ENCODE measurements around the gene ARHGAP29.
"Not testable (repeated sequence)": the region's sequence is repeated elsewhere in the genome, so short reads cannot be mapped to it uniquely, and the experiment has no call there.

Gene ARHGAP29

DNA sequence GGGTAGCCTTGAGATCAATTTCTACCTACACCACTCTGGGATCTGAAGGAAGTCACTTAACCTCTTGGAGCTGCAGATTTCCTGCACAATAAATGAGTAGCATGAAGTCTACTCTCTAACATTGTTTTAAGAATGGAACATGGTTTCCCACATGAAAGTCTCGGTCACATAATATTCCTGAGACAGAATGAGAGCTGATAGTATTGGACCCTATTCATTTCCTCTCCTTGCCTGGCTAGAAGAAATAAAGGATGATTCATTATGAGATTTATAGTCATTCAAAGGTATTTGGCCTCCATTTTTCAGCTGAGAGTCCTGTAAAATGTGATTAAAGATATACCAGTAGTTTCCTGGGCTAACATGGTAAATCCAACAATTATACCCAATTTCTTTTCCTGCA, 56.7 kb downstream of the ARHGAP29 start:
- DNase-seq (ENCODE audit: low read depth in 2 of 2): no peak

DNA sequence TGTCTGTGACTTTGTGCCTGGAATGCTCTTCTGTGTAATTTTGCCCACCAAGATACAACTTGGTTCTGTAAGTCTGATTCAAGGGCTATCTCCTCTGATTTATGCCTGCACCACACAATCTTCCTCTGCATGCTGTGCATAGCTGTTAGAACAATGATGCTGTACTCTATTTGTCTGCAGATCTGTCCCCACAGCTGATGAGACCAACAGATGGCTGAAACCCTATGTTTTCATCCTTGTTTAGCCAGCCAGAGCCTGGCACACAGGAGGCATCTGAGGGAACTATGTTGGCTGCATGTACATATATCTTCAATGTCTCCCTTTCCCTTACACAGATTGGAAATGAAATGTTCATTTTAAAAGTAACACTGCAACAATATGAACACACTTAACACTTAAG, 58.5 kb downstream of the ARHGAP29 start:
- DNase-seq (ENCODE audit: low read depth in 2 of 2): no peak

DNA sequence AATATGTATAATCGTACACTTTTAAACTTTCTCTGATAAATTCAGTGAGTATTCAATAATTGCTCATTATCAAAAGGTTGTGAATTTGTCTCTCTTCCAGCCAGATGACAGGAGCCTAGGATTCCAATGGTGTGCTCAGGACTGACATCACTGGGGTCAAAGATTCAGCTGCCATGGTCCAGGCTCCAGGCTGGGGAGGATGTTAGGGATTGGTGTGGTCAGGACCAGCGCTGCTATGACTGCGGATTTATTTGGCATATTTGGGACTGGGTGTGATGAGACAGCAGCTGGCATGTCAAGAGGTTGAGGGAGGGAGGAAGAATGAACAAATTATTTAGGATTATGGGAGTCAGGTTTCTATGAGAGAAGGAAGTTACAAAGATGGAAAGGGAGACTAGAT, 68.3 kb downstream of the ARHGAP29 start:
- DNase-seq (ENCODE audit: low read depth in 2 of 2): no peak

DNA sequence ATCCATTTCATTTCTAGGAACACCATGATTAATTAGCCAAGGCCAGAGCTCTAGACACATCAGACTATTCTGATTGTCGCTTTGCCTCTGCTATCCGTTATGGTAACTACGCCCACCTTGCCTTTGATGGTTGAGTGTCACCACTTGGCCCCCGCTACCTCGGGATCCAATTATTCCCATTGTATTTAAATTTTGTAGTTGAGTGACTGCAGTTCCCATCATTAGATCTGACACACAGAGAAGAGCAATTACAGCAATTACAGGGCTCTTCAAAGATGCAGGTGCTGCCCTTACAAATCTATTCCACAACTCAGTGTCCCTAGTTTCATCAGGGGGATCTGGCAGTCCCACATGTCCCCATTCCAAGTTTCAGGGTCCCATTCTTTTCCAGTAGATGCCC, 71.5 kb downstream of the ARHGAP29 start:
- no peak for DNase-seq (ENCODE audit: low read depth in 2 of 2)

DNA sequence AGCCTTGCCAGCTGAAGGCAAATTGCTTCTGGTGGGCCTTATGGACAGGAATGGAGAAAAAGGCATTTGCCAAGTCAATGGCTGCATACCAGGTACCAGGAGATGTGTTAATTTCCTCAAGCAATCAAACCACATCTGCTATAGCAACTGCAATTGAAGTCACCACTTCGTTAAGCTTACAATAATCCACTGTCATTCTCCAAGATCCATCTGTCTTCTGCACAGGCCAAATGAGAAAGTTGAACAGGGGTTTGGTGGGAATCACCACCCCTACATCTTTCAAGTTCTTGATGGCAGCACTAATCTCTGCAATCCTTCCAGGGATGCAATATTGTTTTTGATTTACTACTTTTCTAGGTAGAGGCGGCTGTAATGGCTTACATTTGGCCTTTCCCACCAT, 72.5 kb downstream of the ARHGAP29 start:
- not testable (repeated sequence) for DNase-seq (ENCODE audit: low read depth in 2 of 2)

DNA sequence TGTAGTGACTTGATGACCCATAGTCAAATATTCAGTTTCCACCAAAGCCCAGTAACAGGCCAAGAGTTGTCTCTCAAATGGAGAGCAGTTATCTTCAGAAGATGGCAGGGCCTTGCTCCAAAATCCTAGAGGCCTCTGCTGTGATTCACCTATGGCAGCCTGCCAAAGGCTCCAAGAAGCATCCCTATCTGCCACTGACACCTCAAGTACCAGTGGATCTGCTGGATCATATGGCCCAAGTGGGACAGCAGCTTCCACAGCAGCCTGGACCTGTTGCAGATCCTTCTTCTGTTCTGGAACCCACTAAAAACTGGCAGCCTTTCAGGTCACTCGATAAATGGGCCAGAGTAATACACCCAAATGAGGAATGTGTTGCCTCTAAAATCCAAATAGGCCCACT, 73.3 kb downstream of the ARHGAP29 start:
- DNase-seq (ENCODE audit: low read depth in 2 of 2): not testable (repeated sequence)

DNA sequence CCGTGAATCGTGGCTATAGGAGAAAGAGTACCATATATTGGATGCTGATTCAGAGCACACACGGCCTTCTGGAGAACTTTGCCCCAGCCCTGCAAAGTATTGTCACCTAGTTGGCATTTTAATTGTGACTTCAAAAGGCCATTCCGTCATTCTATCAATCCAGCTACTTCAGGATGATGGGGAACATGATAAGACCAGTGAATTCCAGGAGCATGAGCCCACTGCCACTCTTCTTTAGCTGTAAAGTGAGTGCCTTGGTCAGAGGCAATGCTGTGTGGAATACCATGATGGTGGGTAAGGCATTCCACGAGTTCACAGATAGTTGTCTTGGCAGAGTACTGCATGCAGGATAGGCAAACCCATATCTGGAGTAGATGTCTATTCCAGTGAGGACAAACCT, 74.1 kb downstream of the ARHGAP29 start:
- DNase-seq (ENCODE audit: low read depth in 2 of 2): not testable (repeated sequence)

DNA sequence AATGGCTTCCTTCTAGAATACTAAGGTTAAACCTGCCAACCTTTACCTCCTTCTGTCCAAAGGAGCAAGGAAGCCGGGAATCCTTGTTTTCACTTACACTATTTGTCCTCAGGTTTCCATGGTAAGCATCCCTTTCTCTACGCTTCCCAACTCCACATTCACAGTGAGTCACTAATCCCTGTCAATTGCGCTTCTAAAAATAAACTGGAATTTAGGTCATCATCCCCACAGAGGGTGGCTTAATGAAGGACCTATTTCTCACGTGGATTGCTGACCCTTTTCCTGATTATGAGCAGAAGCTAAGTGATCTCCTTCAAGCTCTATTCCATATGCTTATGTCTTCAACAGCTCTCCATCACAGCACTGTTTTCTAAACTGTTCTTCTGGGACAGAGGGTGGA, 76.6 kb downstream of the ARHGAP29 start:
- DNase-seq (ENCODE audit: low read depth in 2 of 2): no peak

DNA sequence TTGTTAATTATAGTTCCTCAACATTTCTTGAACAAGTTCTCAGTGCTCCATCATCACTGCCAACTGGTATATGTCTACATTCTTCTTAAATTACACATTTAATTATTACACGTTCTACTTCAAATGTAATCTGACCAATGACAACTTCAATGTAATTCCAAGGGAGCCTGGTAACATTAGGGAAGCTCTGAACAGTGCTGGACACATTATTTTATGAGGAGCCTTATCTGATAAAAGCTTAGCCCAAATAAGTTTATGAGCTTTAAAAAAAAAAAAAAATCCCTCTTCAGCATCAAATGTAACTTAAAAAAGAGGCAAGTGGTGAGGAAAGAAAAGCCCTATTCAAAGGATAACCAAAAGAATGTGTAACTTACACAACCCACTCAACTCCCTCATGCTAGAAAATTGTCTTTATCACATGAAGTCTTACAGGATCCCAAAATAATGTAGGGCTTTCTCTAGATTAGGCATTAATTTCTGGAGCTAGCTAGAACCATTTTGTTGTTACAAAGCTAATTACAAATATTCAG, 81.2 kb downstream of the ARHGAP29 start:
- DNase-seq (ENCODE audit: low read depth in 2 of 2): no peak

DNA sequence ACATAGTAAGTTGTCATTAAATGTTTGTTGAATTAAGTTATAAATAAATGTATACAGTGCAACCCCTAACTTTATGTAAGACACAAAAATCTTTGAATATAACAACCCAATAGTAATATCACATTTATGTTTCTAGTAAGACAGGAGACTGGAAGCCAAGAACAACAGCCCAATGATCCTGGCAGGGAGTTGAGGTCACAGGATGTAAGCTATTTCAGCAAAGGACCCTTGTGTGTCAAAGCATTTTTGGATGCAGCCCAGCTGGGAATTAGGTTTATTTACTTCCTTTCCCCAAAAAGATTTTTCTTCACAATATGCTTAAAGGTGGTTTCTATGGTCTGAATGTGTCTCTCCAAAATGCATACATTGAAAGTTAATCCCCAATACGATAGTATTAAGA, 82.4 kb downstream of the ARHGAP29 start:
- no peak for DNase-seq (ENCODE audit: low read depth in 2 of 2)

DNA sequence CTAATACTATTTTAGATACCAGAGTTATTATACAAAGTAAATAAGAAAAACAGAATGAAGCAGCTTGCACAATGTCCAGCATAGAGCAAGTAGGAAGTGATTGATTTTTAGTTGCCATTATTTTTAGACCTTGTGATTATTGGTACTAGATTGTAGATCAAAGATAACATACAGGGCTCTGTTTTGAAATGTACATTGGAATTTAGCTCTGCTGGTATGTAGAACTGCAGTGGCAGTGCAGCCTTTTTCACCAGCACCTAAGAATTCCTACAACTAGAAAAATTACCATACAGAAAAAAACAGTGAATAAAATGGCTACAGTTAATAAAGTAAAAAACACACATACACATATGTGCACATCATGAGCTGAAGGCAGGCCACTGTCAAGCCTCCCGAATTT, 84.3 kb downstream of the ARHGAP29 start:
- no peak for DNase-seq (ENCODE audit: low read depth in 2 of 2)

DNA sequence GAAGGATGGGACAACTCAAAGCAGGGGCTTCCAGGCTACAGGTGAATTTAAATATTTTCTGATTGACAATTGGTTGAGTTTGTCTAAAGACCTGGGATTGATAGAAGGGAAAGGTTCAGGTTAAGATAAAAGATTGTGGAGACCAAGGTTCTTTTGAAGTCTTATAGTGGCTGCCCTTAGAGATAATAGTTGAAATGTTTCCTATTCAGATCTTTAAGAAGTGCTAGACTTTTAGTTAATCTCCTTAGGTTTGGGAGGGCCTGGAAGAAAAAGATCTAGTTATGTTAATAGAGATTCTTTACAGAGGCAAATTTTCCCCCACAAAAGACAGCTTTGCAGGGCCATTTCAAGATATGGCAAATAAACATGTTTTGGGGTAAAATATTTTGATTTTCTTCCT, 88.2 kb downstream of the ARHGAP29 start:
- not testable (repeated sequence) for DNase-seq (ENCODE audit: low read depth in 2 of 2)

DNA sequence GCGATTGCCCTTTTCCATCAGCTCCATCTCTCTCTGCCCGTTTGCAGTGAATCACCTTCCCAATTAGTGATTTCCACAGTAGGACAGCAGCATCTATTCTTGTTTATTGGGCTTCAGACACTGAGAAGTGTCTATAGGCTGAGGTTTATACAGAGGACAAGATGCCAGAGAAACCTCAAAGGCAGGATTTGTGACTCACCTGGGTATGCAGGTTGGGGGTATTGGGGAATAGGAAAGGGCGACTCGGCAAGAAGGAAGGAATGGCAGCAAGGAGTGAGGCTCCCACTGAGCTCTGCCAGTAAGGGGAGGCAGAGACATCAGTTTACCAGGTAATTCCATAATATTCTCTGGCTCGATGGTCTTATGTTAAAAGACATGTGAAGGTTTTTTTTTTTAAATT, 91.1 kb downstream of the ARHGAP29 start:
- no peak for DNase-seq (ENCODE audit: low read depth in 2 of 2)

DNA sequence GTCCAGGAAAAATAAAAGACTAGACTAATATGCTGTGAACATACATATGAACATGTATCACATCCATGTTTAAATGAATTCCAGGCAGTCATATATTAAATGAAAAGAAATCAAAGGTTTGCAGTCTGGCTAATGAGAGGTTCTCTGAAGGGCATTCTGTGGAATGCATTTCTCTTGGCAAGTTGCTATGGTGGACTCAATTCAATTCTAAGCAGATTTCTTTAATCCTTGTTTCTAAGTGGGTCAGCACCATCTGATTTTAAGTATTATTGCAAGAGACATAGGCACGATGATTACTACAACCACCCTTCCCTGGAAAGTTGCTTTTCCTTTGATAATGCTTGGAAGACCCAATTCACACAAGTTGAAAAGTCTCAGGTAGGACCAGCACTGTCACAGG, 92.5 kb downstream of the ARHGAP29 start:
- DNase-seq (ENCODE audit: low read depth in 2 of 2): no peak

DNA sequence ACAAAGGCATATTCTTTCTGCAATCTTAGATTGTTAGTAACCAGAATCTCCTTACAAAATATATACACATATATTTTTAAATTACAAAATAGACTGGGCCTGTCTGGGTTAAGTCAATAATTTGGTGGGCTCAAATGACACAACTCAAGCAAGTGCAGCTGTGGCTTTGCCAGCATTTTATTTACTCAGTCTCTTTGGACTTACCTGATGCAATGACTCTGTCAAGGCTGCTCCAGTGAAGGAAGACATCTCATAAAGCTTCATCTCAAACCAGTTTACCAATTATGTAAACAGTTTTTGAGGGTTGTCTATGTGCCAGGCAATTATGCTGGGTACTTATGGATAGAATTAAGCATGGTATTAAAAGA, 93.6 kb downstream of the ARHGAP29 start:
- no peak for DNase-seq (ENCODE audit: low read depth in 2 of 2)

DNA sequence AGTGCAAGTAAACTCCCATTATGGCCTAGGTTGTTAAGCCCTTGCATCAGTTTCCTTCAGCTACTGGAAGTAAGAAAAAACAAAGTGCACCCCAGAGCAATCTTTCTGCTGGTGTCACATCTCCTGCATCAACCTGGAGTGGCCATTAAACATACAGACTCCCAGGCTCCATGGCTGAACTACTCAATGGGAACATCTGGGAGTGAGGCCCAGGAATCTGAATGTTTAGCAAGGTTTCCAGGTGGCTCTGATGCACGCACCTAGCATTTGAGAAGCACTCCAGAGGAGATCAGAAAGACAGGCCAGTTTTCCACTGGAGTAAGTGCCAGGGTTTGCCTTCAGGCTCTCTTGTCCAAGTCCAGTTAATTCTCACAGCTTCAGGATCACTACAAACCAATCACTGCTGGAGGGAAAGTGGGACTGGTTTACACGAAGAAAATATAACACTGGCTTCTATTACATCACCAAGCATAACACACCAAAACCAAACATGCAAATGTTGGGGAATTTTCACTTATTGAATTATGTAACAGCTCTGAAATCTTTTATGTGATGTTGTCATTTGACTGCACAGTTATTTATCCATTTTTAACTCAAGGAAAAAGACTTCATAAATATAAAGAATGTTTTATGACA, 94.1 kb downstream of the ARHGAP29 start:
- DNase-seq (ENCODE audit: low read depth in 2 of 2): no peak

DNA sequence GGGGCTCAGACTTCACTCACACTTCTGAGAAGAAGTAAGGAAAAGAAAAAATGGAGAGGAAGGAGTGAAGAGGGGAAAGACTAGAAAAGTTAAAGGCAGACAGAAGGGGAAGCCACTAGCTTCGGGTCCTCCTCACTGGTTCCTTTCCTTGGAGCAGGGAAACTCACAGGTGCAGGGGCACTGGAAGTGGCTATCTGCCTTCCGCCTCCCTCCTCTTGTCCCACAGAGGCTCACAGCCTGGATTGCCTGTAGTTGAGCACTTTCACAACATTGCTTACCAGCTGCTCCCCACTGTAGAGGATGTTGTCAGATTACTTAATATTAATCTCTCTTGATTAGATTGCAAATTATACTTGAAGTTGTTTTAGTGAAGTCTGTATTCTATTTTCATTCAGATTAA, 94.8 kb downstream of the ARHGAP29 start:
- no peak for DNase-seq (ENCODE audit: low read depth in 2 of 2)

DNA sequence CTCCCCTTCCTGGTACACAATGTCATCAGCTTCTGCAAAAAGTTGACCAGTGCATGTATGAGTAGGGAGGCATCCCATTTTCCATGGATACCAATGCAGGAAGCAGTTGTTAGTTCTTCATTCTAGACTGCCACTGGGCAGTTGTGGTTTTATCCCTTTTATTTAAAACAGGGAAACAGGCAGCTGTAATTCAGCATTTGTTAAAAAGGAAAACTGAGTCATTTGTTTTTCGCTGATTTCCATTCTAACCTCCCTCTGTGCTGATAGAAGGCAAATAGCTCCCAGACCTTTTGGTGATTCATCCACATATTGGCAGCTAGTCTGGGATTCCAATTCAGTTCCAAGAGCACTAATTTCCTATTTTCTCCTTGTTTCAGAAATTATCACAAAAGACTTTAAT, 95.4 kb downstream of the ARHGAP29 start:
- DNase-seq (ENCODE audit: low read depth in 2 of 2): no peak

DNA sequence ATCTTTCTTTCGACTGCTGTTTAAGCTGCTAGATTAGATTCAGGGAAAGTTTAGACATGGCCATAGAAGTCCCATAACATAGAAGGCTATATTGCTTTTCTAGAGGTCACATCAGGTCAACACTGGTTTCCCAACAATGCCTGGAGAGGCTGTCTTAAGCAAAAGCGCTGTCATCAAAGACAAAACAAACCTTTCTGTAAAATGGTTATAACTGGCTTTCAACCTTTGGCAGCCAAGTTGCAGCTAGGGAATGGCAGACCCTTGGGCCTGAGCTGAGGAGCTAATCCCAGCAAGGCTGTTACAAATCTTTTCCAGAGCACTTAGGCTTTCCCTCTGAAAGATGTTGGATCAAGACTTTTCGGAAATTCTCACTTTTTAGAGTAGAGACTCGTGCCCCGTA, 105.3 kb downstream of the ARHGAP29 start:
- DNase-seq (ENCODE audit: low read depth in 2 of 2): no peak

DNA sequence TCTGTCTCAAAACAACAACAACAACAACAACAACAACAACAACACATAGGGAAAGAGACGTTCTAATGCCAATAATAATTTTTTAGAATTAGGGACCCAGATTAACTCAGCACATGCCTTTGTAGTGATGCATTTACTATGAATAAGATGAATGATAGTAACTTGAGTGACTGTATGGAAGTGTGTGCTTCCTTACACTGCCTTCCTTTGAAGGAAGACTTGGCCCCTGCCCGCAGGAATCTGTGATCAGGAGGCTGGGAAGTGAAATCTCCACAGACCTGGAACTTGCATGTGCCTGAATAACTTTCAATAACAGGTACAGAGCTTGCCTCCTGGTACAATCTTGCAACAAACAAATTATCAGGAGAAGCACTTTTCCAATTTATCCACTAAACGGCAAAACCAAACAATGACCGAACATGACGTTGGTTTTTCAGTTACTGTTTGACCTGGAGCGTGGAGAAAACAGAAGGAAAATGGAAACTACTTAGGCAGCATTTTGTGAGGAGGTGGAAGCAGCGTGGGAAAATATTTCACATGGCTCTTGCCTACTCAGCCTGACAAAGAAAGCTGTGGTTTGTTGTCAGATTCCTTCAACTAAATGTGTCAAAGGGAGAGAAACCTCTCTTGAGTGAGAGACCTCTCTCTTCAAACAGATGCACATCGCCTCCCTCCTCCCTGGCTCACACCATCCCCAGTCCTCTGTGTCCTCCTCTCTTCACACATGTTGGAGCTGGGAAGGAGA, 106.4 kb downstream of the ARHGAP29 start:
- DNase-seq (ENCODE audit: low read depth in 2 of 2): no peak

DNA sequence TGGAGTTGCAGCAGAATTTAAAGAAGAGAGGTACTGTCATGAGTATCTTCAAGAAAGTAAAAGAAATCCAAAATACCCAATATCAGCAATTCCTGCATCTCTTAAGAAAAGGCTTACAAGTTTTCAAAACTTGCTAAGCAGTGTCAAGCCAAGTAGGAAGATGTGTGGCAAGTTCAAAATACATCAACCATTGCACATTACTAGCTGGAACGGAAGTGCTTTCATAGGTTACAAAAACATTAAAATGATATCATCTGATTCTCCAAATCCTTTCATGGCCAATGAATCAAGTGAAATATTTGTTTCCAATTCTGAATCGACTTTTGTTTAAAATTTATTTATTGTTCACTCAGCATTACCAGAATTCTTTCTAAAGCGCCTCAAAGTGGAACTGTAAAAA, 110.7 kb downstream of the ARHGAP29 start:
- DNase-seq (ENCODE audit: low read depth in 2 of 2): no peak

DNA sequence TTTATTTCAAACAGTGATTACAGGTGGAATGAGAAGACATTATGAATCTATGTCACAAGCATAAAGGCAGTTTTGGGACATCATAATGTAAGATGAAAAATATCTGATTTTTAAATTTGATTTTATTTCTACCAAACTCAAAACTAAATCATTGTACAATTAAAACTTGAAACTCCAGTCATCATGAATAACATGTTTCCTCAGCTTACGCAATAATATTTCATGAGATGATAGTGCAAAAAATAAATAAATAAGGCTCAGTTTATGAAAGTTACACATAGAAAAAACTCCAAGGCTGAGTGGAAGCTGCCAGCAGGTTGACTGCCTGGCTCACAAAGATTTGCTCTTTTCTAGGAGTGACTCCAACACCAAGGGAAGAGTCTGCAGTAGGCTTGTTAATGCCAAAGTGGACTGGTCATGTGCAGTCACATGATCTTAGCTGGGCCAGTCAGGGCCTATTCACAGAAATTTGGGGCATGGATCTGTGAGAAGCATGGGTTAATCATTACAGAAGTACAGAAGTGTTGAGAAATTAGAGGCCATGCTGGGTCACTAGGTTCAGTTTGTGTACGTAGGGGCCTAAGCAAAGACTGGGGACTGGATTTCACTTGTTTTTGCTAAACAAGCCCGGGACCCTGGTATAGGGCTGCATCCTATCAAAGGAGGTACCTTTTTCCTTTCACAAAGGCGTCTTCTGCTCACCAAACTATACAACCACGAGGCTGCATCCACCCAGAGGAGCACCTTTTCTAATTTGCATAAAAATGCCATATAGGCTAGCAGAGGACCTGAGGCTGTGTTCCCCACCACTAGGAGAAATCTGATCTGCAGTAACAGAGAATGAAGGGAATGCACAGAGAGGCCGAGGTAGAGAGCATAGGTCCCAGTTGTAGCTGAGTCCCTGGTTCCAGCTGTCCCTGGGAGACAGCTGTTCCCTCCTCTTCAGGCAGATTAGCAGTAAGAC, 111.6 kb downstream of the ARHGAP29 start:
- DNase-seq (ENCODE audit: low read depth in 2 of 2): no peak

Measured in activated CD8-positive, alpha-beta memory T cell treated with anti-CD3 and anti-CD28 coated beads for 4 hours (primary cell).